Measurements from ENCODE around the gene SMYD3. TPM values are rescaled to one million over a fixed set of nuclear protein-coding genes. Genes with fewer than 3 reads are reported as not detected.
A peak's percentile ranks its signal among the peaks of the same experiment; 100 is the strongest.

The SMYD3 gene
- total and polyA plus RNA-seq, 2 of the 13 experiments (the other 11 are each of a cell fraction or from before 2014, with no cell fraction given): 27.7 to 35.8 TPM

DNA sequence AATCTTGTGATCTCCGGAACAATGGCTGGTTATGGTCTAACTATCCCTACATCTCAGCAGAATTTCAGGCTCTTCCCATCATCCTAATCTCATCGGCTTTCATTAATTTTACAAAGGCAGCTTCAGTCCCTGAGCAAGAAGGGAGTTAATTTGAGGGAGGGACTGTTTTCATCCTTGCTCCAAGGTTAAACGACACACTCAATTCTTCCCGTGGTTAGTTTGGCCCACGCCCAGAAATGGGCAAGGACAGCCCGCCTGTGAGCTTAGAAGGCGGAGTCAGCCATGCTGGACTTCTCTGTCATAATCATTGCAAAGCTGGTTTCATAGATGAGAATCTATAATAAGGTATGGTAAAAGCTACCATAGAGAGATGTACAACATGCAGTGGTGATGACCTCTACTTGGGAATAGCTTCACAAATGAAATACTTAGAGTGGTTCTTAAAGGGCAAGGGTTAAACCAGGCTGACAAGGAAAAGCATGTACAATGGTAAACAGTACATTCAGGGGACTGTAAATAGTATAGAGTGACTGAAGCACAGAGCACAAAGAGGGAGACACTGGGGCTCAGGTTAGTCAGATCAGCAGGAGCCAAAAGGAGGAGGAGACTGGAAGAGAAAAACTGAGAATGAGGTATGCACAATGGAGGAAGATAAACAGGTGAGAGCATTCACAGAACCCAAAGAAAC, 108.8 kb downstream of the SMYD3 start (continued):
- no peak for TF ChIP-seq FOXO1 (CRISPR knock-in tag; IDR thresholded peaks at IDR 0.05)
- 0 out of 2 replicates have a peak, but pooled peaks have one; percentile 28 for TF ChIP-seq SAP130 (CRISPR knock-in tag; IDR thresholded peaks at IDR 0.05; ENCODE audit: low read depth)
- peak; percentile 89 for TF ChIP-seq ZNF652 (CRISPR knock-in tag; IDR thresholded peaks at IDR 0.05; ENCODE audit: borderline replicate concordance, low read depth)
- TF ChIP-seq ZNF607 (CRISPR knock-in tag; IDR thresholded peaks at IDR 0.05; ENCODE audit: borderline replicate concordance): no peak
- no peak for TF ChIP-seq ZNF792 (CRISPR knock-in tag; IDR thresholded peaks at IDR 0.05)
- 0 out of 4 replicates have a peak, but pooled peaks of 1 of the 2 experiments have one; percentile 28 for TF ChIP-seq NR2F1 (CRISPR knock-in tag; IDR thresholded peaks at IDR 0.05)
- TF ChIP-seq KAT8 (CRISPR knock-in tag; IDR thresholded peaks at IDR 0.05): no peak
- no peak for TF ChIP-seq CBX1 (IDR thresholded peaks at IDR 0.05; ENCODE audit: low read depth)
- TF ChIP-seq SNAPC2 (CRISPR knock-in tag; IDR thresholded peaks at IDR 0.05): no peak
- no peak for TF ChIP-seq ZNF670 (CRISPR knock-in tag; IDR thresholded peaks at IDR 0.05; ENCODE audit: borderline replicate concordance)
- TF ChIP-seq, protein P1, sequence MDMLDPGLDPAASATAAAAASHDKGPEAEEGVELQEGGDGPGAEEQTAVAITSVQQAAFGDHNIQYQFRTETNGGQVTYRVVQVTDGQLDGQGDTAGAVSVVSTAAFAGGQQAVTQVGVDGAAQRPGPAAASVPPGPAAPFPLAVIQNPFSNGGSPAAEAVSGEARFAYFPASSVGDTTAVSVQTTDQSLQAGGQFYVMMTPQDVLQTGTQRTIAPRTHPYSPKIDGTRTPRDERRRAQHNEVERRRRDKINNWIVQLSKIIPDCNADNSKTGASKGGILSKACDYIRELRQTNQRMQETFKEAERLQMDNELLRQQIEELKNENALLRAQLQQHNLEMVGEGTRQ (IDR thresholded peaks at IDR 0.05; ENCODE audit: low read depth, low read length): no peak
- TF ChIP-seq, protein P1 (CRISPR knock-in tag; IDR thresholded peaks at IDR 0.05; ENCODE audit: borderline replicate concordance): no peak
- TF ChIP-seq SOX13 (IDR thresholded peaks at IDR 0.05): no peak
- TF ChIP-seq SOX13 (CRISPR knock-in tag; conservative IDR thresholded peaks at IDR 0.05 in 1 of 2, IDR thresholded peaks at IDR 0.05 in 1 of 2): 0 out of 4 replicates have a peak, but pooled peaks of 1 of the 2 experiments have one; percentile 25
- no peak for TF ChIP-seq TGIF2 (CRISPR knock-in tag; IDR thresholded peaks at IDR 0.05)
- peak; percentile 24; the same call in 1 of the 2 replicates for TF ChIP-seq SP5 (CRISPR knock-in tag; IDR thresholded peaks at IDR 0.05; ENCODE audit: borderline replicate concordance, low read depth)
- no peak for TF ChIP-seq RXRA (CRISPR knock-in tag; IDR thresholded peaks at IDR 0.05)
- no peak for TF ChIP-seq CREB1 (IDR thresholded peaks at IDR 0.05)
- no peak for TF ChIP-seq CREB1 (CRISPR knock-in tag; IDR thresholded peaks at IDR 0.05)
- no peak for TF ChIP-seq PAWR (CRISPR knock-in tag; IDR thresholded peaks at IDR 0.05; ENCODE audit: borderline replicate concordance)
- TF ChIP-seq ZNF333 (CRISPR knock-in tag; IDR thresholded peaks at IDR 0.05; ENCODE audit: borderline replicate concordance): no peak
- TF ChIP-seq ZNF749 (CRISPR knock-in tag; IDR thresholded peaks at IDR 0.05; ENCODE audit: borderline replicate concordance): no peak
- no peak for TF ChIP-seq MEIS1 (CRISPR knock-in tag; IDR thresholded peaks at IDR 0.05; ENCODE audit: borderline replicate concordance)
- TF ChIP-seq ZNF543 (CRISPR knock-in tag; IDR thresholded peaks at IDR 0.05): no peak
- no peak for TF ChIP-seq XRCC5 (optimal IDR thresholded peaks at IDR 0.05; ENCODE audit: low read length)
- no peak for TF ChIP-seq MED8 (CRISPR knock-in tag; IDR thresholded peaks at IDR 0.05; ENCODE audit: insufficient replicate concordance)
- TF ChIP-seq, protein P2, sequence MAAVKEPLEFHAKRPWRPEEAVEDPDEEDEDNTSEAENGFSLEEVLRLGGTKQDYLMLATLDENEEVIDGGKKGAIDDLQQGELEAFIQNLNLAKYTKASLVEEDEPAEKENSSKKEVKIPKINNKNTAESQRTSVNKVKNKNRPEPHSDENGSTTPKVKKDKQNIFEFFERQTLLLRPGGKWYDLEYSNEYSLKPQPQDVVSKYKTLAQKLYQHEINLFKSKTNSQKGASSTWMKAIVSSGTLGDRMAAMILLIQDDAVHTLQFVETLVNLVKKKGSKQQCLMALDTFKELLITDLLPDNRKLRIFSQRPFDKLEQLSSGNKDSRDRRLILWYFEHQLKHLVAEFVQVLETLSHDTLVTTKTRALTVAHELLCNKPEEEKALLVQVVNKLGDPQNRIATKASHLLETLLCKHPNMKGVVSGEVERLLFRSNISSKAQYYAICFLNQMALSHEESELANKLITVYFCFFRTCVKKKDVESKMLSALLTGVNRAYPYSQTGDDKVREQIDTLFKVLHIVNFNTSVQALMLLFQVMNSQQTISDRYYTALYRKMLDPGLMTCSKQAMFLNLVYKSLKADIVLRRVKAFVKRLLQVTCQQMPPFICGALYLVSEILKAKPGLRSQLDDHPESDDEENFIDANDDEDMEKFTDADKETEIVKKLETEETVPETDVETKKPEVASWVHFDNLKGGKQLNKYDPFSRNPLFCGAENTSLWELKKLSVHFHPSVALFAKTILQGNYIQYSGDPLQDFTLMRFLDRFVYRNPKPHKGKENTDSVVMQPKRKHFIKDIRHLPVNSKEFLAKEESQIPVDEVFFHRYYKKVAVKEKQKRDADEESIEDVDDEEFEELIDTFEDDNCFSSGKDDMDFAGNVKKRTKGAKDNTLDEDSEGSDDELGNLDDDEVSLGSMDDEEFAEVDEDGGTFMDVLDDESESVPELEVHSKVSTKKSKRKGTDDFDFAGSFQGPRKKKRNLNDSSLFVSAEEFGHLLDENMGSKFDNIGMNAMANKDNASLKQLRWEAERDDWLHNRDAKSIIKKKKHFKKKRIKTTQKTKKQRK (IDR thresholded peaks at IDR 0.05; ENCODE audit: low read length): no peak
- TF ChIP-seq FOXA1 (IDR thresholded peaks at IDR 0.05): no peak
- peak; percentile 27; the same call in 1 of the 2 replicates for TF ChIP-seq FOXA1 (CRISPR knock-in tag; IDR thresholded peaks at IDR 0.05)
